GM21381 (cell line): Measurements from ENCODE around the gene STAC2.

Source experiments
- ATAC-seq: cut with Tn5 transposase; IDR thresholded peaks from one replicate; pipeline ENCODE4 v1.9.1; 2021; ENCODE audit warnings: mild to moderate bottlenecking, moderate library complexity; ENCODE audit not compliant: unreplicated experiment

STAC2 gene

DNA sequence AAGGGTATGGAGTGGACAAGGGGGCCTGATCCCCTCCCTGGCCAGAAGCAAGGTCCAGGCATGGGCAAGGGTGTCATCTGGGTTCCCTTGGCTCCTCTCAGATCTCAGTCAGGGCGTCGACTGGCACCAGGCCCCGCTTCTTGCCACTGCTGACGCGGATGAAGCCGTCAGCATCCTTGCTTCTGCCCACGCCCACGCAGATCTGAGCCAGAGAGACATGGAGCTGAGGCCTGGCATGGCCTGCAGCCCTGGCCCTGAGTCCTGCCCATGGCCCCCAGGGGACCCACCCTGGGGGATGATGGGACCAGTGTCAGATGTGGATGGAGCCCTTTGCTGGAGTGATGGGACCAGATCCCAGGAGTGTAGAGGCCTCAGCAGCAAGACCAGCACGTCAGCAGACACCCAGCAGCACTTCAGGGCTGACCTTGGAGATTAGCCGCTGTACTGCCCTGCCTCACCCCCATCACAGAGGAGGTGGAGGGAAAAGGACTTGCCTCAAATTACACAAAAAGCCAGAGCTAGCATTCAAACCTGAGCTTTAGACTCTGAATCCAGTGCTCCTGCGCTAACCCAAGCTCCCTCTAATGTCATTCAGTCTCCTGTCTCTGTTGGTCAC is 13.4 kb downstream of the STAC2 start:
- no peak for ATAC-seq

- ATAC-seq: no peak
Observed at GRCh38 chr17:39210093-39210434, 15.7 kb downstream of the STAC2 start.

- ATAC-seq: no peak
Observed at GRCh38 chr17:39209317-39210092, 16.2 kb downstream of the STAC2 start.

DNA sequence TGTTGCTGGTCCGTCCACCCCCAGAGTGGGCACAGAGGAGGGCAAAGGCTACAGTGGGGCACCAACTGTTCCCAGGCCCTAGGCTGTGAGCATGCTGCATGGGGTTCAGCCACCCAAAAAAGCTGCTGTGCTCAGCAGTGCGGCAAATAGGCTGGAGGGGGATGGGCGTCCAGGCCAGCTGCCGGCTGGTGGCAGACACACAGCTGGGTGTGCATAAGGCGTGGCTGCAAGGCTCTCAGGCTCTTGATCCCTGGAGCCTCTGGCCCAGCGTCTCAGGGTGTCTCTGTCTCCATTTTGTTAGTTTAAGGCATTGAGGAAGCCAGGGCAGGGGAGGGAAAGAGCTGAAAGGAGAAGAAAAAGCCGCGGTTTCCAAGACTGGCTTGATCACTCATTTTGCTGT is 16.9 kb downstream of the STAC2 start:
- peak; percentile 59 for ATAC-seq

DNA sequence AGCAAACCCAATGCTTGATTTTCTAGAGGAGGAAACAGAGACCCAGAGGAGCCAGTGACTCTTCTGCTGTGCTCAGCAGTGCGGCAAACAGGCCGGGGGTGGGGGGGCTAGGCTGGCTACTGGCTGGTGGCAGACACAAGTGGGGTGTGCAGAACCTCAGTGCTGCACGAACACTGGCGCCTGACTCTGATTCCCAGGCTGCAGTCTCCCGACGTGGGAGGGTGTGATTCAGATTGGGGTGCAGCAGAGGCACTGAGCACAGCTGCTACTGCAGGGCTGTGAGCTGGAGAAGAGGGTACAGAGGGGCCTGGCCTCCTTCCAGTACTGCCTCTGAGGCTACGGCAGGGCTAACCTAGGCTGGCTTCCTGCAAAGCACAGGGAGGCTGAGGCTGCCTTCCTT is 17.6 kb downstream of the STAC2 start:
- no peak for ATAC-seq

- no peak for ATAC-seq
Observed at GRCh38 chr17:39205112-39205526, 20.6 kb downstream of the STAC2 start.

DNA sequence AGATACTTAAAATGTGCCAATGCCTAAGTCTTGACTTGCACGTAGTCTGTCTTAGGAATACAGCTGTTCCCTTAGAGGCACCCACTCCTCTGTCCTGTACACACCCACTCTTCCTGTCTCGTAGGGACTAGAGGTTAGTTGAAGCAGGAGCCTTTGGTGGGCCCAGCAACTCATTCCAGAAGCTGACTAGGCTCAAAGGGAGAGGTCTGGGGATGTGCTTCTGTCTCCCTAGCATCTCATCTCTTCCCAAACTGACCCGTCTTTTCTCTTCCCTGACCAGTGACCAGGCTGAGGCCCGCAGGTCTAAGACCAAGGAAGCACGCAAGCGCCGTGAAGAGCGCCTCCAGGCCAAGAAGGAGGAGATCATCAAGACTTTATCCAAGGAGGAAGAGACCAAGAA is 21.5 kb downstream of the STAC2 start:
- no peak for ATAC-seq

DNA sequence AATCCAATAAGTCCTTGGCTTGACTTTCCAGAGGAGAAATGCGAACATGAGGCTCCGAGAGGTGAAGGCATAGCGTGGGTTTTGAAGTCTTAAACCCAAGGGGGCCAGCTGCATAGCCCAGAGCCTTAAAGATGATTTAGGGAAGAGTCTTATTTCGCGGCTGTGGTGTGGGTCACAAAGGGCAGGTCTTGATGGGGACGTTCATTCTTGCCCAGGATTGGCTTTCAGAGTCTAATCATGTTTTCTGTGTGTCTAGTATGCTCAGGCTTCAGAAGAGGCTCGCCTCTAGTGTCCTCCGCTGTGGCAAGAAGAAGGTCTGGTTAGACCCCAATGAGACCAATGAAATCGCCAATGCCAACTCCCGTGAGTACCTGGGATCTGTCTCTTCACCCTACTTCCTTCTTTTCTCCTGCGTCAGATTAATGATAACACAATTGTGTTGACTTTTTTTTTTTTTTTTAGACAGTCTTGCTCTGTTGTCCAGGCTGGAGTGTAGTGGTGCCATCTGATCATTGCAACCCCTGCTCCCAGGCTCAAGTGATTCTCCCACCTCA is 24.7 kb downstream of the STAC2 start:
- no peak for ATAC-seq

- peak; percentile 54 for ATAC-seq
Observed at GRCh38 chr17:39200070-39200879, 25.5 kb downstream of the STAC2 start, which contains the start of gene RPL19. RPL19 (plus strand) TSS chr17:39200283; CDS start chr17:39200345, 62 bp downstream.

DNA sequence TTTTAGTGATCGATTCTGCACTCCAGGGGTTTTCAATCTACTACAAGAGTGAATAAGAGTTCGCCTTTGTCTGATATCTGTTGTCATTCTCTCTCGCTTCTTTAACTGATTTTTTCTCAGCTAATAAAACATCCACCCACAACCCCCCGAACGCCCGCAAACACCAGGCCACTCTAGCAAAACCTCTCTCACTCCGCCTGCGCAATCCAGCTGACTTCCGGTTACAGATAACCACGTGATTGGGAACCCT is 26.0 kb downstream of the STAC2 start:
- peak; percentile 67 for ATAC-seq

DNA sequence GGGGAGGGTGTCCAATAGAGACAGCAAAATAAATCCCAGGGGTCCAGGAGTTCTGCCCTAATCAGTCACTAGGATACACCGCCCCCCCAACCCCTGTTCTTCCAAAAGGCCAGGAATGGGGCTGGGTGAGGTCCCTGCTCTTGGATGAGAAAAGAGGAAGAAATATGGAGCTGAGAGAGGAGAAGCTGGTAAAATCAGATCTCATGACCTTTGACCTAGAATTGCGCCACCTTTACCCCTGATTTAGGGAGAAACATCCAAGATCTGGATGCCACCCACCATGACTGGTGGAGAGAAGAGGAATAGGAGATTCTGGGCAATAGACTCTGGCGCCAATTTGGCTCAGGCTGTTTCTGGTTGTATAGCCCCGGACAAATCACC is 27.6 kb downstream of the STAC2 start:
- ATAC-seq: no peak

DNA sequence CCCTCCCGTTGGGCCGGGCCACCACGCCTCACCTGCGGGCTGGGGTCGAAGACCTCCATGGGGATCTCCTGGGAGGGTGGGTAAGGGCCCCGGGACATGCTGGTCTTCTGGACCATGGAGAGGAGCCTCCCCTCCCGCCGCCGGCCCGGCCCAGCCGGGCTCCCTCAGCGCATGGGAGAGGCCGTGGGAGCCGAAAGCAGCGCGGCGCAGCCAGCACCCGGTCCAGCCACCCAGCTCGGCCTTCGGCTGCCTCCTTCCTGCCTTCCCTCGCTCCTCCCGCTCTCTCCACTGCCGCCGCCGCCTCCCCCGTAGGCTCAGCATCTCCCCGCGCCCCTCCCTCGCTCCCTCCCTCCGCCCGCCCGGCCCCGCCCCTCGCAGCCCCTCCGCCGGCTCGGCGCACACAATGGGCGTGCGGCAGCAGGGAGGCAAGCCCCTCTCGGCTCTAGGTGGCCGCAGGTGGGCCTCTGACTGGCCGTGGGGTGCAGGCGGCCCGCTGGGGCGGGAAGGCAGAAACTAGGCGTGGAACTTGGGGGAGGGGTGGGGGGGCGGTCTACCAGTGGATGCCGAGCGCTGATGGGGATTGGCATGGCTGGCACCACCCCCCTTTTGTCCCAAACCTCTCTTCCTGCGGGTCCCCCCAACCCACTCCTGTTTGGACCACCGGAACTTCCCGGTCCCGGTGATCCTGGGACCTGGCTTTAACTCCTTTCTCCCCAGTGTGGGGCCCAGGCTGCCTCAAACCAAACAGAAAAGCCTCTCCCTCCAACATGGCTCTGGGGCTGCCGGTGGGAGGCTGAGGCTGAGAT is 28.2 kb downstream of the STAC2 start, which contains the start of gene CACNB1:
TSS of gene CACNB1 (minus strand) at position 290 of the 806 bp plus-strand sequence. CDS start at position 116, 174 bp downstream.
- no peak for ATAC-seq

DNA sequence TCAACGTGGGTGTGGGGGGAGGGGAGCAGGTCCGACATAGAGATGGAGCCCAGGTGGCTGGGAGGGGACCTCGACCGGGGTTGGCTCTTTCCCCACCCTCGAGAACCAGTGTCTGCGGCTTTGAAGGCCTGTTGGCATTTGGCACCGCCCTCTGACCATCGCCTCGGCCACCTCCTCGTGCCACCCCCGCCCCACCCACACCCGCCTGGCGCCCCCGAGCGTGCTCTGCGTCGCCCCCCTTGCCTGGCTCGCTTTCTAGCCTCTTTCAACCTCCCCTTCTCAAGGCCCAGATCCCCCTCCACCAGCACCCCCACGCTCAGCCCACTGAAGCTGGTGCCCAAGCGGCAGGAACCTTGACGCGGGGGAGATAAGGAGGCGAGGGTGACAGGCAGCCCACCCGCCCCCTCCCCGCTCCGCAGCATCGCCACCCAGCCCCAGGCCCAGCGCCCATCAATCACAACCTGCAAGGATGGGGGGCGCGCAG is 28.9 kb downstream of the STAC2 start:
- no peak for ATAC-seq

DNA sequence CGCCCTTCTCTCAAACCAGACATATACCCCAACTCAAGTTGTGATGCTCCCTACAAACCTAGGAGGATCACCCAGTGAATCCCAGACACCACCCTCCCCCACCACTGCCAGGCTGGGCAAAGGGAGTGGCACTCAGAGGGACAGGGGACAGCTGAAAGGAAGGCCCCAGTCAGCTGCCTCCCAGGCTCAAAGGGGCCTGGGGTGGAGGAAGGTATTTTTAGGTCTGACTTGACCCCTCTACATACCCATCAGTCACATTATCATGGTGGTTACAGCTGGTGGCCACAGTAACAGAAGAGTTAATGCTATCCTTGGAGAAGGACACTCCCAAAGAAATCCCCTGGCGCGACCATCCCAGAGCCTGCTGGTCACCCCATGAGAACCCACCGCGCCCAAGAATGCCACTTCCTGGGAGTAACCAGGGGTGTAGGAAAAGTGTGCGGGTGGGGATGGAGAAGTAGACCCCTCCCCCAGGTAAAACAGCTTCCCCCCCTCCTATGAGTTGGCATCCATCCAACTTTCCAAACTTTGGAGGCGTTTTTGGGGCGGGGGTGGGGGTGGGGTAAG is 29.4 kb downstream of the STAC2 start:
- ATAC-seq: no peak

DNA sequence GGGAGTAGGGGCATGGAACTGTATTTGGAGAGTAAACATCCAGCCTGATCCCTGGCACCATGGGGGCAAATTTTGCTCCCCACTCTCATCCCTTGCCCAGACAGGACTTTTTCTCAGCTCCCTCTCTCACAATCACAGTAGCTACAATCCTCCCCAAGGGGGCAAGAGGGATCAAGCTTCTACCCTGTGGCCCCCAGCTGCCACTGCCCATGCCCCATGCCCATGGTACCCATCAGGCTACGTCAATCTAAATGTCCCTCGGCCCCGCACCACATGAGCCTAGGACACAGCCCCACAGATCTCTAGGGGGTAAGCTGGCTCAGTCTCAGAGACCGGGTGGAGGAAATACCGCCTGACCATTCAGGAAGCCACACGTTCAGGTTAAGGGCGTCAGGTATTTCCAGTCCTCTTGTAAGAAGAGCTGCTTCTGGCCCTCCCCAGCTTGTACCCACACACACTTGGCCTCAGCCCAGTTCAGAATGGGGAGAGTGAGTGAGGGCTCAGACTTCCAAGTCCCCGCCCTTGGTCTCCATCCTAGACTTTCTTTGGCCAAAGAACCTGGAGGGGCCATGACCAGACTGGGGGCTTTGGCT is 30.1 kb downstream of the STAC2 start:
- ATAC-seq: no peak

DNA sequence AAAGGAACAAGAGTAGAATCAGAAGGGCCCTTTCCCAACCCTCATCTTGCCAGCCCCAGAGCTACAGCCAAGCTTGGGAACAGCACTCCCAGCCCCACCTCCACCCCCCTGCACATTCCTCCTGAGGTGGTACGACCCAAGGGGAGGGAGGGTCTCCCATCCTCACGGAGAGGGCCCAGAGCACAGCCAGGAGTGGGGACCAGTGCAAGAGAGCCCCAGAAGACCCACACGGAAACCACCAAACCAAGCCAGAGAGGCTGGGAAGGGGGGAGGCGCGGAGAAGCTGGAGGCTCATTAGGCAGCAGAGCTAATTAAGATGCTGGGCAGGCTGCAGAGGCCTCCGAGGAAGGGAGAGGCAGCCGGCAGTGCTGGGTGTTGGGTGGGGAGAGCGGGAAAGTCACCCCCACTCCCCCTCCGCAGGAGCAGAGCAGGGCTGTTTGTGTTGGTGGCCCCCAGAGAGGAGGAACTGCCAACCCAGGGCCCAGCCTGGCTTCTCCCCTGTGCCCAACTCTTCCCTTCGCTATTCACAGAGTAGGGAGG is 30.7 kb downstream of the STAC2 start:
- ATAC-seq: no peak

DNA sequence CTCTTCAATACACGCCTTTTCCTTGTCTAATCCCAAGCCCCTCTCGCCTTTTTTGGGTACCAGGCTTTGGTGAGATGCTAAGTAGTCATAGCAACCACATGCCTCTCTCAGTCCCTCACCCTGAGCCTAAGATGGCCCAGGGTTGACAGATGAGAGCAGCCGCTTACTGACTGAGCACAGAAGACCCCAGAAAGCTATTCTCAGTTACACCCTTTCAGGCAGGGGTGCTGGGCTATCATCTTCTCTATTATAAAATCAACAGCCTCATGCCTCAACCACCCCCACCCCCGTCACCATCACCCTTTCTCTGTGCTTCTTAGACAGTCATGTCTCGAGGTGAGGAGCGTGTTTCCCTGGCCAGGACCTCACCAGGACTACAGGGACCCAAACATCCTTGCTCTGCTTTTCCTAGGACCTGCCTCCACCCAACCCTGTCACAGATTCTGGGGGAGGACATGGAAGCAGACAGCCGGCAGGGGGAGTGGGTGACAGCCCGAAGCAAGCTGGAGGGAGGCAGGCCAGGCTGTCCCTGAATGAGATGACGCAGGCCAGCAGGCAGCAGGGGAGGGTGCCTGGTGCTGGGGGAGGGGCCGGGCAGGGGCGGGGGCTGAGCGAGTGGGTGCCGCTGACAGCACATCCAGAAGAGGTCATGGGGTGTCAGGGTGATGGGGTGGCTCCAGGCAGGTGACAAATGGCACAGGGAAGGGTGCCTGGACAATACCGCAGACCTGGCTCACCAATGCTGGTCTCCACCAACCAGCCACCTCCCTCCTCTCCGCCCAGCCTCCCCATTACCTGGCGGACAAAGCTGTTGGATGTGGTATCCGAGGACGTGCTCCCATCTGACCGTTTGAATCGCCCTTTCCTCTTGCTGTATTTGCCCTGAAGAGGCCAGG is 31.4 kb downstream of the STAC2 start:
- no peak for ATAC-seq

DNA sequence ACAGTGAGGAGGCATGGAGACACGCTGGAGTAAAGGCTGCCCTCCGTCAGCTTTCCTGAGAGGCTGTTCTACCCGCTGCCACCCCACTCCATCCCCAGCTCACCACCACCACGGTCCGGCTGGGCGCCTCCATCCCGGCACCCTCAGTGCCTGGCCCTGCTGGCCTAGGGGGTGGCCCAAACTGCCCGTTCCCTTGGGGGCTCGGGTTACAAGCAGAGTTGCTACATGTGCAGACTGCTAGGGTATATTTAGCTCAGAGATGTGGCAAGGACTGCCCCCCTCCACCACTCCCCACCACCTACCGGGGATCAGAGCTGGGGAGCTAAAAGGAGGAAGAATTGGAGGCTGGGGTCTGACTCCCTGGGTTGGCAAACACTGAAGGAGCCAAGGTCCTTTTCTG is 32.4 kb downstream of the STAC2 start:
- no peak for ATAC-seq

DNA sequence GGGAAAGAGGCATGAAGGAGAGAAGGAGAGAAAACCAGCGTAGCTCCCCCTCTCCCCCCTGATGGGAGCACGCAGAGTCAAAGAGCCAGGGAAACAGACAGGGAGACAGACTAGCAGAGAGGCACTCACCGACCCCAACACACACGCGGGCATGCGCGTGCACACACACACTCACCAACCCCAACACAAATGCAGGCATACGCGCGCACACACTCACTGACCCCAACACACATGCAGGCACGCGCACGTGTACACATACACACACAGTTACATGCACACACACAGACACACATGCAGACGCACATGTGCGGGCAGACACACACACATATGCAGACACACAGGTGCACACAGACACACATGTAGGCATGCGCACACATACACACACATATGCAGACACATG is 32.8 kb downstream of the STAC2 start:
- ATAC-seq: no peak
